Small intestine (tissue), 7 donors: ENCODE data around the gene ITSN1. TPM values are rescaled to one million over a fixed set of nuclear protein-coding genes. Genes with fewer than 3 reads are reported as not detected.

Experiments
- DNase-seq, 2 donors: peaks; one replicate each; pipeline versions ENCODE4 v3.0.0 to v3.0.0-alpha.2; 2013
- FAIRE-seq: peaks from 2 replicates; lab custom pipeline; 2012; peaks lifted over from hg19 to GRCh38; lab: Jason Lieb, UNC
- H3K27ac ChIP-seq, 3 donors: one replicate each; pipeline ENCODE4 v1.5.1; 2013; ENCODE audit warnings: low read length in 2 of 3, mild to moderate bottlenecking in 2 of 3, control low read depth in 1 of 3, inconsistent platforms in 1 of 3, low read depth in 1 of 3, moderate library complexity in 1 of 3
- H3K27me3 ChIP-seq, 3 donors: one replicate each; pipeline ENCODE4 v1.6.1; 2013; ENCODE audit warnings: low read length in 3 of 3, inconsistent platforms in 1 of 3; ENCODE audit not compliant: control insufficient read depth in 3 of 3, insufficient read depth in 3 of 3
- H3K36me3 ChIP-seq, 3 donors: one replicate each; pipeline ENCODE4 v1.6.1; 2013; ENCODE audit warnings: low read length in 3 of 3, inconsistent platforms in 1 of 3, low read depth in 1 of 3, mild to moderate bottlenecking in 1 of 3, moderate library complexity in 1 of 3; ENCODE audit not compliant: control insufficient read depth in 3 of 3, insufficient read depth in 2 of 3
- H3K4me1 ChIP-seq, 3 donors: one replicate each; pipeline ENCODE4 v1.6.1; 2013; ENCODE audit warnings: low read length in 2 of 3, inconsistent platforms in 1 of 3, low read depth in 1 of 3, mild to moderate bottlenecking in 1 of 3, moderate library complexity in 1 of 3; ENCODE audit not compliant: control insufficient read depth in 3 of 3, insufficient read depth in 2 of 3
- H3K4me3 ChIP-seq, 3 donors: one replicate each; pipeline ENCODE4 v1.5.1; 2013; ENCODE audit warnings: low read length in 3 of 3, control low read depth in 1 of 3, inconsistent platforms in 1 of 3, low read depth in 1 of 3, mild to moderate bottlenecking in 1 of 3, moderate library complexity in 1 of 3
- H3K9me3 ChIP-seq, 2 donors: one replicate each; pipeline ENCODE4 v1.6.1; 2013; ENCODE audit warnings: low read depth in 1 of 2, low read length in 1 of 2; ENCODE audit not compliant: control insufficient read depth in 2 of 2, insufficient read depth in 1 of 2
- WGBS, 3 donors: extraction: QIAGEN DNeasy Blood & Tissue Kit; methylation state at CpG; one replicate each; pipeline ENCODE4 v1.1.7; 2013; 5-methylcytosine and 5-hydroxymethylcytosine counted together
- polyA plus RNA-seq, 4 donors: library from polyadenylated mRNA; stranded (reverse) in 3 of 4; unstranded in 1 of 4; fragments of 200-250 nt in 3 of 4; fragments of 120-200 nt in 1 of 4; gene quantifications; one replicate each; pipeline versions ENCODE4 v1.2.1 to v1.2.3, GENCODE V29; 2013
- donor health status: healthy with polysubstance abuse.
- donor health status: control.
- donor health status: control.
- donor health status: Bipolar disorder and iron deficiency.
- donor health status: healthy.

ITSN1 gene
- polyA plus RNA-seq, 4 donors: 10.5 to 38.0 (median 21.1) TPM

- no peak overlapping the region for H3K4me3 ChIP-seq
- DNase-seq (no peak), FAIRE-seq (no peak)
- no peak overlapping the region for H3K27ac ChIP-seq
- 89 to 94% (median 93%) methylated on average over 3 of the region's 3 CpGs for WGBS, 3 donors
- H3K27me3 ChIP-seq: no peaks in the 10 kb centered on the region
- no peaks in the 10 kb centered on the region for H3K4me1 ChIP-seq
- no peaks in the 10 kb centered on the region for H3K9me3 ChIP-seq
- H3K36me3 ChIP-seq: peaks cover 0 to 9% (median 0%) of the 10 kb centered on the region in 3 donors
These were observed 148.8 kb downstream of the ITSN1 start for GRCh38 chr21:33791073-33791472.

- FAIRE-seq (no peak), DNase-seq (no peak)
- 74 to 86% (median 76%) methylated on average over 2 of the region's 2 CpGs for WGBS, 3 donors
- Histone ChIP-seq H3K4me3 (no peak overlapping the region), H3K36me3 (peaks cover 0 to 21% (median 10%) of the 10 kb centered on the region in 3 donors), H3K9me3 (no peaks in the 10 kb centered on the region), H3K27me3 (no peaks in the 10 kb centered on the region), H3K27ac (no peak overlapping the region), H3K4me1 (no peaks in the 10 kb centered on the region)
These were observed 152.3 kb downstream of the ITSN1 start for GRCh38 chr21:33794596-33794995.

GRCh38 chr21:33797565-33797964, 155.3 kb downstream of the ITSN1 start:
- Histone ChIP-seq H3K36me3 (peaks cover 0 to 28% (median 15%) of the 10 kb centered on the region in 3 donors), H3K27ac (no peak overlapping the region), H3K9me3 (no peaks in the 10 kb centered on the region), H3K4me1 (no peaks in the 10 kb centered on the region), H3K4me3 (no peak overlapping the region), H3K27me3 (no peaks in the 10 kb centered on the region)
- WGBS, 3 donors: 89 to 93% (median 90%) methylated on average over 5 of the region's 5 CpGs
- DNase-seq (no peak), FAIRE-seq (no peak)

DNA sequence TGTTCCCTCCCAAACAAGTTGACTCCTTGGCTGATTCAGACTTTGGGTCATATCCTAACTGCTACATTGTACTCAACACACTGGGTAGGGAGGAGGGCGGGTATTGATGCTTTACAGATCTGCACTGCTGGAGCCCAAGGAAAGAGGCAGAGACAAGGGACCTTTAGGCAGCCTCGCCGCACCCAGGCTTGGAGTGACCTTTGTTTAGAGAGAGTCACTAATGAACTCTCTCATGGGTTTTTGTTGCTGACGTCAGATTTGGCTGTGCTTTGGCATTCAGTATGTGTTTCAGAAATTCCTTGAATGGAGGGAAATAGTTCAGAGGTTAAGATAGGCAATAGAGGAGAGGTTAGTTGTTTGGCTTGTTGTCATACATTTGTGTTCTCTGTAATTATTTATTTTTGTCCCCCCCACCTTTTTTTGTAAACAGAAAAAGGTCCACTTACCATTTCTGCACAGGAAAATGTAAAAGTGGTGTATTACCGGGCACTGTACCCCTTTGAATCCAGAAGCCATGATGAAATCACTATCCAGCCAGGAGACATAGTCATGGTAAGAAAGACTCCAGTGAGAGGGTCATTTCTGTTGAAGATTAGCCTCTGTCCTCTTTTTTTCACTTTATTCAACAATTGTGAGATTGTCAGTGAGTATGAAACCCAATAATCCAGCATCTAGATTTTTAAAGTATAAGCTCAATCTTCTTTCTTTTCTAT, 157.2 kb downstream of the ITSN1 start:
- Histone ChIP-seq H3K4me1 (no peaks in the 10 kb centered on the region), H3K9me3 (no peaks in the 10 kb centered on the region), H3K27me3 (no peaks in the 10 kb centered on the region), H3K36me3 (peaks cover 0 to 27% (median 15%) of the 10 kb centered on the region in 3 donors), H3K27ac (no peak overlapping the region), H3K4me3 (no peak overlapping the region)
- DNase-seq: peak in 1 of 2 donors; percentile 40
- 67 to 74% (median 69%) methylated on average over 5 of the region's 5 CpGs for WGBS, 3 donors
- FAIRE-seq: no peak

DNA sequence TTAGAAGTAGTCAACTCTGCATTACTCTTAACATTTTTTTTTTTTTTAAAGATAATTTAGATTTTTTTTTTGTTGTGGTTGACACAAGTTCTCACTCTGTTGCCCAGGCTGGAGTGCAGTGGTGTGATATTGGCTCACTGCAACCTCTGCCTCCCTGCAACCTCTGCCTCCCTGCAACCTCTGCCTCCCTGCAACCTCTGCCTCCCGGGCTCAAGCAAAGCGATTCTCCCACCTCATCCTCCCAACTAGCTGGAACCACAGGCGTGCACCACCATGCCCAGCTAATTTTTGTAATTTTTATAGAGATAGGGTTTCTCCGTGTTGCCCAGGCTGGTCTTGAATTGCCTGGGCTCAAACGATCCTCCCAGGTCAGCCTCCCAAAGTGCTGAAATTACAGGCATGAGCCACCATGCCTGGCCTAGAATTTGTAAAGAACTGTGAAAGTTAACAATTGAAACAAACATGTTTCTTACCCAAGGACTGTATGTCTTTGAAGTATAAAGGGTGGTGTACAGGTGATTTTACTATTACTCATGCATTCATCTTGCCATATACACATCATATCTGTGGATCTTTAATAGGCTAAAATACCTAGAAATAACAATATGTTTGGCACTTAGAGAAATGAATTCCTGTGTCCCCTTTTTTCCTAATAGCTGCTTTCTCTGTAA, 158.6 kb downstream of the ITSN1 start:
- Histone ChIP-seq H3K4me3 (no peak overlapping the region), H3K4me1 (no peaks in the 10 kb centered on the region), H3K27me3 (no peaks in the 10 kb centered on the region), H3K9me3 (no peaks in the 10 kb centered on the region), H3K27ac (no peak overlapping the region), H3K36me3 (peaks cover 0 to 22% (median 15%) of the 10 kb centered on the region in 3 donors)
- no peak for DNase-seq
- FAIRE-seq: no peak
- 90 to 96% (median 94%) methylated on average over 5 of the region's 5 CpGs for WGBS, 3 donors

GRCh38 chr21:33801424-33802405, 159.4 kb downstream of the ITSN1 start:
- Histone ChIP-seq H3K36me3 (peaks cover 0 to 20% (median 15%) of the 10 kb centered on the region in 3 donors), H3K4me3 (no peak overlapping the region), H3K4me1 (no peaks in the 10 kb centered on the region), H3K27me3 (no peaks in the 10 kb centered on the region), H3K27ac (no peak overlapping the region), H3K9me3 (no peaks in the 10 kb centered on the region)
- WGBS, 3 donors: 76 to 85% (median 84%) methylated on average over 8 of the region's 8 CpGs
- peak in 1 of 2 donors; percentile 5 for DNase-seq
- no peak for FAIRE-seq

DNA sequence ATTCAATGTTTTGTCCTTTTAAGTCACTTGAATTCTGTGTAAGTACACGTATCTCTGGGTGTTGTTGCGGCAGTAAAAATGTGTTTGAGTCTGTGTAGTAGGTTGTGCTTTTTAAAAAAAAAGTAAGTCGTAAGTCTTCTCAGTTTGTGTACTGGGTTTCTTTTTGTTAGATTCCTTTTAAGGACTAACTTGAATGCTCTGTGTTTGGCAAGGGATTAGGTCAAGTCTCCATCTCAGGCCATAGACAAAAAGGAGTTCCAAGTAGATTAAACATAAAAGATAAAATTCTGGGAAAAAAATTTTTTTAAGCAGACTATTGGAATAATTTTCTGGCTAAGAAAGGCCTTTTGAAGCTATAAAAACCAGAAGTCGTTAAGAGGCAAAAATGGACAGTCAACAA, 160.2 kb downstream of the ITSN1 start:
- no peak for FAIRE-seq
- WGBS, 3 donors: 72 to 86% (median 86%) methylated on average over 4 of the region's 4 CpGs
- H3K36me3 ChIP-seq: peaks cover 0 to 19% (median 13%) of the 10 kb centered on the region in 3 donors
- H3K27ac ChIP-seq: no peak overlapping the region
- H3K27me3 ChIP-seq: no peaks in the 10 kb centered on the region
- no peak overlapping the region for H3K4me3 ChIP-seq
- H3K4me1 ChIP-seq: no peaks in the 10 kb centered on the region
- H3K9me3 ChIP-seq: no peaks in the 10 kb centered on the region
- no peak for DNase-seq
